ENCODE measurements around the gene AKR1B1. TPM values are rescaled to one million over a fixed set of nuclear protein-coding genes. Genes with fewer than 3 reads are reported as not detected.

The AKR1B1 gene
- total RNA-seq, 4 donors from 2014 or later: 17.8 to 47.5 (median 31.0) TPM

GRCh38 chr7:134419875-134420274, 39.0 kb downstream of the AKR1B1 start:
- Histone ChIP-seq H3K27me3 (no peaks in the 10 kb centered on the region), H3K4me1 (peaks cover 0 to 13% (median 3%) of the 10 kb centered on the region in 3 donors), H3K4me3 (no peak overlapping the region), H3K9me3 (no peaks in the 10 kb centered on the region), H3K27ac (no peak overlapping the region), H3K36me3 (no peaks in the 10 kb centered on the region)
- intact Hi-C loops (cut with DNase I): no loop called here
- 48 to 62% methylated on average over 3 of the region's 3 CpGs for WGBS, 2 donors
- no peak for DNase-seq
- TF ChIP-seq POLR2A (IDR thresholded peaks at IDR 0.05) (no peak), CTCF (IDR thresholded peaks at IDR 0.05) (no peak)

DNA sequence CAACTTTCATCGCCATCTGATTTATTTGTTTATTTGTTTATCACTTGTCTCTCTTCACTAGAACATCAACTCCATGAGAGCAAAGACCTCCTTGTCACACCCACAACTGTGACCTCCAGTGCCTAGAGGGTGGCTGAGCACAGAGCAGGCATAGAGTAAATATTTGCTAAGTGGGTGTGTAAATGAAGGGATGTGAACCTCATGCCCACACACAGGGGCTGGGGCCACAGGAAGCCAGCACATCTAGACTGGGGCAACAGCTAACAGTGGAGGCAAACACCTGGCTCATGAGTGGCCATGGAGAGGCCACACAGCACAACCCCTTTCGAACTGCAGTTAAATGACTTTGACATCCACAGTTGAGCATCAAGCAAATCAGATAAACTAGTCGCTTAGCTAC, 39.8 kb downstream of the AKR1B1 start:
- WGBS, 2 donors: 87 to 100% methylated on average over 3 of the region's 3 CpGs
- intact Hi-C loops (cut with DNase I): no loop called here
- TF ChIP-seq CTCF (IDR thresholded peaks at IDR 0.05) (no peak), POLR2A (IDR thresholded peaks at IDR 0.05) (no peak)
- H3K4me3 ChIP-seq: no peak overlapping the region
- no peaks in the 10 kb centered on the region for H3K9me3 ChIP-seq
- no peaks in the 10 kb centered on the region for H3K36me3 ChIP-seq
- H3K27ac ChIP-seq: no peak overlapping the region
- H3K4me1 ChIP-seq: peaks cover 0 to 13% (median 3%) of the 10 kb centered on the region in 3 donors
- no peak for DNase-seq
- no peaks in the 10 kb centered on the region for H3K27me3 ChIP-seq

GRCh38 chr7:134415700-134416099, 43.2 kb downstream of the AKR1B1 start:
- no peak for DNase-seq
- no peaks in the 10 kb centered on the region for H3K36me3 ChIP-seq

DNA sequence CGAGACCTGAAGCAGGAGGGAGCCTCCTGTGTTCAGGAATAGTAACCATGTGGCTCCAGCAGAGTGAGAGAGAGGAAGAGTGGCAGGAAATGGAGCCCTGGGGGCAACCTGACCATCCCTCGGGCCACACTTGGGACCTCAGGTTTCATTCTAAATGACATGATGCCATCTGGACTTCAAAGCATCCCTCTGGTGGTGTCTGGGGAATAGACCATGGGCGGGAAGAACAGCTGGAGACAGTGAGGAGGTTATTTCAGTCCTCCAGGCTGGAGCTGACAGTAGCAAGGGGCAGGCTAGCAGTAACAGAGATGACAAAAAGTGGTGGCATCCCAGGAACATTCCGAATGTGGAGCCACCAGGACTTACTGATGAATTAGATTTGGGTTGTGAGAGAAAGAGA, 44.8 kb downstream of the AKR1B1 start:
- H3K27me3 ChIP-seq: no peaks in the 10 kb centered on the region
- H3K9me3 ChIP-seq: no peaks in the 10 kb centered on the region
- TF ChIP-seq CTCF (IDR thresholded peaks at IDR 0.05) (no peak), POLR2A (IDR thresholded peaks at IDR 0.05) (no peak)
- H3K4me1 ChIP-seq: no peaks in the 10 kb centered on the region
- no peak overlapping the region for H3K27ac ChIP-seq
- 63 to 76% methylated on average over 3 to 4 of the region's 4 CpGs for WGBS, 2 donors
- intact Hi-C loops (cut with DNase I): no loop called here
- no peak overlapping the region for H3K4me3 ChIP-seq
- DNase-seq: no peak
- H3K36me3 ChIP-seq: no peaks in the 10 kb centered on the region

More at GRCh38 chr7:134415700-134416099, 43.2 kb downstream of the AKR1B1 start:
- Histone ChIP-seq H3K27me3 (no peaks in the 10 kb centered on the region), H3K4me1 (peaks cover 0 to 9% (median 3%) of the 10 kb centered on the region in 3 donors), H3K27ac (no peak overlapping the region), H3K4me3 (no peak overlapping the region), H3K9me3 (no peaks in the 10 kb centered on the region)
- intact Hi-C loops (cut with DNase I): no loop called here
- no peak for TF ChIP-seq POLR2A (IDR thresholded peaks at IDR 0.05)
- no peak for TF ChIP-seq CTCF (IDR thresholded peaks at IDR 0.05)

GRCh38 chr7:134407311-134407710, 51.6 kb downstream of the AKR1B1 start:
- no peak for TF ChIP-seq CTCF (IDR thresholded peaks at IDR 0.05)
- TF ChIP-seq POLR2A (IDR thresholded peaks at IDR 0.05): no peak
- 62 to 66% methylated on average over 3 of the region's 3 CpGs for WGBS, 2 donors
- intact Hi-C loops (cut with DNase I): no loop called here
- no peak overlapping the region for H3K4me3 ChIP-seq
- H3K9me3 ChIP-seq: no peaks in the 10 kb centered on the region
- DNase-seq: no peak
- H3K4me1 ChIP-seq: no peaks in the 10 kb centered on the region
- no peaks in the 10 kb centered on the region for H3K36me3 ChIP-seq
- H3K27ac ChIP-seq: no peak overlapping the region
- no peaks in the 10 kb centered on the region for H3K27me3 ChIP-seq

Measured in esophagus squamous epithelium (tissue), 5 donors.